Epithelial cell of prostate (primary cell): ENCODE measurements around the gene GGT5.
"Not testable (repeated sequence)": the region's sequence is repeated elsewhere in the genome, so short reads cannot be mapped to it uniquely, and the experiment has no call there.

Experiments used
- DNase-seq: peaks from one replicate; pipeline ENCODE4 v3.0.0-alpha.2; 2011; ENCODE audit warnings: low read depth, low spot score
- H3K27ac ChIP-seq: fragments of 450-650 bp; 2 replicates; pipeline ENCODE4 v1.5.1; 2017; ENCODE audit warnings: mild to moderate bottlenecking

GGT5 gene

GRCh38 chr22:24235315-24235714 lies 9.6 kb downstream of the GGT5 start:
- H3K27ac ChIP-seq = no peak overlapping the region
- no peak for DNase-seq

- no peak for DNase-seq
- H3K27ac ChIP-seq = no peak overlapping the region
Measured at GRCh38 chr22:24233816-24234215, 11.1 kb downstream of the GGT5 start.

GRCh38 chr22:24233235-24233634 lies 11.6 kb downstream of the GGT5 start:
- DNase-seq = no peak
- H3K27ac ChIP-seq = no peak overlapping the region

GRCh38 chr22:24232725-24233124 lies 12.2 kb downstream of the GGT5 start:
- no peak for DNase-seq
- no peak overlapping the region for H3K27ac ChIP-seq

GRCh38 chr22:24232124-24232523 lies 12.8 kb downstream of the GGT5 start:
- H3K27ac ChIP-seq = no peak overlapping the region
- no peak for DNase-seq

GRCh38 chr22:24231706-24232105 lies 13.2 kb downstream of the GGT5 start:
- no peak for DNase-seq

GRCh38 chr22:24230911-24231656 lies 13.8 kb downstream of the GGT5 start:
- DNase-seq = no peak

More at GRCh38 chr22:24231706-24232105, 13.2 kb downstream of the GGT5 start:
- H3K27ac ChIP-seq = no peak overlapping the region

GRCh38 chr22:24225951-24226350 lies 18.9 kb downstream of the GGT5 start:
- no peak for DNase-seq
- H3K27ac ChIP-seq = no peak overlapping the region

More at GRCh38 chr22:24230911-24231656, 13.8 kb downstream of the GGT5 start:
- H3K27ac ChIP-seq = no peak overlapping the region

GRCh38 chr22:24225044-24225601 lies 19.8 kb downstream of the GGT5 start:
- no peak overlapping the region for H3K27ac ChIP-seq

GRCh38 chr22:24224468-24224867 lies 20.4 kb downstream of the GGT5 start:
- no peak overlapping the region for H3K27ac ChIP-seq
- DNase-seq = no peak

More at GRCh38 chr22:24225044-24225601, 19.8 kb downstream of the GGT5 start:
- DNase-seq = no peak

- no peak overlapping the region for H3K27ac ChIP-seq
- DNase-seq = no peak
Measured at GRCh38 chr22:24219750-24220149, 25.1 kb downstream of the GGT5 start.

- H3K27ac ChIP-seq = no peak overlapping the region
- DNase-seq = no peak
Measured at GRCh38 chr22:24217384-24217783, 27.5 kb downstream of the GGT5 start.

- DNase-seq = no peak
- no peak overlapping the region for H3K27ac ChIP-seq
Measured at GRCh38 chr22:24216541-24217209, 28.2 kb downstream of the GGT5 start.

GRCh38 chr22:24214467-24215285 lies 30.2 kb downstream of the GGT5 start:
- no peak for DNase-seq
- H3K27ac ChIP-seq = no peak overlapping the region

- DNase-seq, H3K27ac ChIP-seq: not testable (repeated sequence)
Measured at GRCh38 chr22:24213111-24213510, 31.8 kb downstream of the GGT5 start.

GRCh38 chr22:24211716-24212115 lies 33.2 kb downstream of the GGT5 start:
- not testable (repeated sequence) for H3K27ac ChIP-seq, DNase-seq

- H3K27ac ChIP-seq, DNase-seq: not testable (repeated sequence)
Measured at GRCh38 chr22:24210409-24210808, 34.5 kb downstream of the GGT5 start.

GRCh38 chr22:24209687-24210086 lies 35.2 kb downstream of the GGT5 start:
- no peak for DNase-seq
- no peak overlapping the region for H3K27ac ChIP-seq

- DNase-seq = no peak
Measured at GRCh38 chr22:24209016-24209415, 35.9 kb downstream of the GGT5 start.

GRCh38 chr22:24208012-24208749 lies 36.7 kb downstream of the GGT5 start:
- peak overlapping the region; percentile 100 for H3K27ac ChIP-seq
- peak; percentile 87 for DNase-seq

More at GRCh38 chr22:24209016-24209415, 35.9 kb downstream of the GGT5 start:
- H3K27ac ChIP-seq = peak overlapping the region; percentile 100
